Stimulated activated CD4-positive, alpha-beta T cell treated with anti-CD3 and anti-CD28 coated beads, Interleukin-15, amount 100 ng/mL, for 48 hours (primary cell): ENCODE data around the gene CELF3.
"Not testable (repeated sequence)": the region's sequence is repeated elsewhere in the genome, so short reads cannot be mapped to it uniquely, and the experiment has no call there.

Experiments used
- DNase-seq, 2 donors: peaks; one replicate each; pipeline ENCODE4 v3.0.0-alpha.2; 2020; ENCODE audit warnings: low read depth in 2 of 2

Gene CELF3

GRCh38 chr1:151703813-151704212, 12.8 kb downstream of the CELF3 start:
- no peak for DNase-seq

- DNase-seq, result no peak
These were observed 13.7 kb downstream of the CELF3 start for GRCh38 chr1:151702936-151703335.

GRCh38 chr1:151701515-151701914, 15.1 kb downstream of the CELF3 start:
- DNase-seq, result no peak

- DNase-seq, result no peak
These were observed 23.4 kb downstream of the CELF3 start for GRCh38 chr1:151693057-151693651.

GRCh38 chr1:151692226-151692625, 24.4 kb downstream of the CELF3 start:
- DNase-seq, result no peak

GRCh38 chr1:151689494-151689893, 27.1 kb downstream of the CELF3 start:
- no peak for DNase-seq

- no peak for DNase-seq
These were observed 30.0 kb downstream of the CELF3 start for GRCh38 chr1:151686561-151686960.

- no peak for DNase-seq
These were observed 32.5 kb downstream of the CELF3 start for GRCh38 chr1:151684128-151684527.

- not testable (repeated sequence) for DNase-seq
These were observed 33.7 kb downstream of the CELF3 start for GRCh38 chr1:151682901-151683300.

GRCh38 chr1:151681923-151682322, 34.7 kb downstream of the CELF3 start:
- no peak for DNase-seq

- DNase-seq, result no peak
These were observed 35.8 kb downstream of the CELF3 start for GRCh38 chr1:151680826-151681225.

- DNase-seq, result no peak
These were observed 36.2 kb downstream of the CELF3 start for GRCh38 chr1:151680391-151680790.

GRCh38 chr1:151673407-151673806, 43.2 kb downstream of the CELF3 start:
- no peak for DNase-seq

GRCh38 chr1:151670036-151670675, 46.4 kb downstream of the CELF3 start:
- not testable (repeated sequence) for DNase-seq

- no peak for DNase-seq
These were observed 48.5 kb downstream of the CELF3 start for GRCh38 chr1:151668090-151668489.

GRCh38 chr1:151661751-151662150, 54.9 kb downstream of the CELF3 start:
- DNase-seq, result no peak

GRCh38 chr1:151655371-151655770, 61.2 kb downstream of the CELF3 start:
- no peak for DNase-seq

- DNase-seq, result no peak
These were observed 63.2 kb downstream of the CELF3 start for GRCh38 chr1:151653397-151653796.
